Heart left ventricle (tissue), 16 donors: Measurements from ENCODE around the gene BACH2. TPM values are rescaled to one million over a fixed set of nuclear protein-coding genes. Genes with fewer than 3 reads are reported as not detected.

Experiments used
- ATAC-seq, 4 donors: fragments of 200-7000 bp; cut with Tn5 transposase; one replicate each; pipeline ENCODE4 v1.9.1; 2020 to 2022; ENCODE audit warnings: moderate library complexity in 4 of 4, mild to moderate bottlenecking in 3 of 4, moderate number of reproducible peaks in 1 of 4
- DNase-seq, 5 donors: peaks; one replicate each; pipeline ENCODE4 v3.0.0-alpha.2; 2020
- H3K27ac ChIP-seq, 12 donors: fragments of 200-600 bp; sonication (generic) in 4 of 12; one replicate each; pipeline versions ENCODE4 v1.5.0 to v1.8.0; 2016 to 2022; ENCODE audit warnings: mild to moderate bottlenecking in 2 of 12
- H3K27me3 ChIP-seq, 9 donors: fragments of 200-600 bp; sonication (generic) in 2 of 9; one replicate each; pipeline versions ENCODE4 v1.5.1 to v1.8.0; 2016 to 2022; ENCODE audit warnings: mild to moderate bottlenecking in 3 of 9
- H3K36me3 ChIP-seq, 9 donors: fragments of 200-600 bp; sonication (generic) in 2 of 9; one replicate each; pipeline versions ENCODE4 v1.5.0 to v1.8.0; 2018 to 2022; ENCODE audit warnings: mild to moderate bottlenecking in 2 of 9
- H3K4me1 ChIP-seq, 12 donors: fragments of 200-600 bp; sonication (generic) in 4 of 12; one replicate each; pipeline versions ENCODE4 v1.5.0 to v1.8.0; 2016 to 2022; ENCODE audit warnings: mild to moderate bottlenecking in 3 of 12
- H3K4me3 ChIP-seq, 12 donors: fragments of 200-600 bp; sonication (generic) in 4 of 12; one replicate each; pipeline versions ENCODE4 v1.5.0 to v1.8.0; 2017 to 2022; ENCODE audit warnings: mild to moderate bottlenecking in 9 of 12, moderate library complexity in 4 of 12
- H3K9me3 ChIP-seq, 12 donors: fragments of 200-600 bp; sonication (generic) in 4 of 12; one replicate each; pipeline versions ENCODE4 v1.5.0 to v1.8.0; 2016 to 2022; ENCODE audit warnings: mild to moderate bottlenecking in 1 of 12
- POLR2A ChIP-seq, 2 donors: fragments of 450-650 bp; IDR thresholded peaks; one replicate each; pipeline ENCODE4 v1.6.1; 2017; ENCODE audit warnings: antibody characterized with exemption in 2 of 2, mild to moderate bottlenecking in 2 of 2, moderate library complexity in 2 of 2
- whole genome bisulfite sequencing, 4 donors: extraction: QIAGEN DNeasy Blood & Tissue Kit in 2 of 4; methylation state at CpG; one replicate each; pipeline versions ENCODE4 v1.1.5 to v1.1.7; 2013 to 2018; 5-methylcytosine and 5-hydroxymethylcytosine counted together
- intact Hi-C, 10 donors: fragments of 100-400 bp; cut with DNase I; formaldehyde crosslinking; loops; one replicate each; pipeline versions ENCODE4 v1.11.1 to v1.14.2; 2022
- polyA plus RNA-seq, 2 donors: library from polyadenylated mRNA; stranded (reverse); fragments of 200-250 nt; gene quantifications; one replicate each; pipeline ENCODE4 v1.2.3, GENCODE V29; 2013
- total RNA-seq, 9 donors: library from RNA; depleted of rRNA in 2 of 9; stranded (reverse); fragments of >200 nt in 2 of 9; fragmentation: NEBNext Ultra II Directional in 3 of 9; extraction: Animal tissue kit (Norgen Biotek cat#: 25700) in 3 of 9; gene quantifications; one replicate each; pipeline versions ENCODE4 v1.1.0 to v1.2.4, GENCODE V29; 2016 to 2023
- TF ChIP-seq, protein P1 (sequence below), 12 donors: fragments of 200-600 bp; sonication (generic) in 4 of 12; IDR thresholded peaks; one replicate each; pipeline versions ENCODE4 v1.5.0 to v1.8.0; 2018 to 2022; ENCODE audit warnings: antibody characterized with exemption in 12 of 12, mild to moderate bottlenecking in 5 of 12
- donor health status: ischemic (EF 13 %, LVEDD 7.1; RV severe dilation, severe dysfunction).
- donor health status: healthy with polysubstance abuse.
- donor health status: DM: no; HTN: yes; CAD: no.
- donor health status: DM: no; HTN: no; CAD: no.
- donor health status: ischemic (EF 25% LVEDD 6.9; RV normal size, moderate dysfunction).
- donor health status: ischemic (EF 25% LVEDD 5.7; RV mildly dilated, moderate dysfunction).
- donor health status: healthy.
- donor health status: DM: yes; HTN: yes; CAD: no.
- donor health status: ischemic (EF 35%, LVEDD 5.7; RV mildly dilated, moderate dysfunction).
- donor health status: nonischemic (EF 11% LVEDD 7.7; RV severe dilation, severe dysfunction).
- donor health status: DM: yes; HTN: yes; CAD: no.
- donor health status: PGD.
- donor health status: ischemic (EF 29% LVEDD 5.4; RV normal size, mild dysfunction).
- donor health status: nonischemic (EF 23%, LVEDD 6.1; RV moderate dilation, normal function).

BACH2 gene
- total and polyA plus RNA-seq, 11 donors: 0.23 to 8.4 (median 1.5) TPM

DNA sequence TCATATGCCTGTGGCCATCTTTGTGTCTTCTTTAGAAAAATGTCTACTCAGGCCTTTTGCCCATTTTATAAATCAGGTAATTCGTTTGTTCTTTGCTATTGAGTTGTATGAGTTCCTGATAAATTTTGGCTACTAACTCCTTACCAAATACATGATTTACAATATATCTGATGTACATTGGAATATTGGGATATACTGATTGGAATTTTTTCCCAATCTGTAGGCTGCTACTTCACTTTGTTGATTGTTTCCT is 39.2 kb downstream of the BACH2 start:
- no peak for DNase-seq
- H3K27me3 ChIP-seq: no peaks in the 10 kb centered on the region
- no peak for ATAC-seq
- WGBS, 4 donors: 95 to 100% (median 97%) methylated on average over 1 of the region's 1 CpG
- peaks cover 0 to 9% (median 0%) of the 10 kb centered on the region in 12 donors for H3K9me3 ChIP-seq
- TF ChIP-seq, protein P1, sequence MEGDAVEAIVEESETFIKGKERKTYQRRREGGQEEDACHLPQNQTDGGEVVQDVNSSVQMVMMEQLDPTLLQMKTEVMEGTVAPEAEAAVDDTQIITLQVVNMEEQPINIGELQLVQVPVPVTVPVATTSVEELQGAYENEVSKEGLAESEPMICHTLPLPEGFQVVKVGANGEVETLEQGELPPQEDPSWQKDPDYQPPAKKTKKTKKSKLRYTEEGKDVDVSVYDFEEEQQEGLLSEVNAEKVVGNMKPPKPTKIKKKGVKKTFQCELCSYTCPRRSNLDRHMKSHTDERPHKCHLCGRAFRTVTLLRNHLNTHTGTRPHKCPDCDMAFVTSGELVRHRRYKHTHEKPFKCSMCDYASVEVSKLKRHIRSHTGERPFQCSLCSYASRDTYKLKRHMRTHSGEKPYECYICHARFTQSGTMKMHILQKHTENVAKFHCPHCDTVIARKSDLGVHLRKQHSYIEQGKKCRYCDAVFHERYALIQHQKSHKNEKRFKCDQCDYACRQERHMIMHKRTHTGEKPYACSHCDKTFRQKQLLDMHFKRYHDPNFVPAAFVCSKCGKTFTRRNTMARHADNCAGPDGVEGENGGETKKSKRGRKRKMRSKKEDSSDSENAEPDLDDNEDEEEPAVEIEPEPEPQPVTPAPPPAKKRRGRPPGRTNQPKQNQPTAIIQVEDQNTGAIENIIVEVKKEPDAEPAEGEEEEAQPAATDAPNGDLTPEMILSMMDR (IDR thresholded peaks at IDR 0.05): no peak
- TF ChIP-seq POLR2A (IDR thresholded peaks at IDR 0.05): no peak
- H3K4me1 ChIP-seq: no peaks in the 10 kb centered on the region
- H3K36me3 ChIP-seq: no peaks in the 10 kb centered on the region
- intact Hi-C loops: no loop called here
- no peak overlapping the region for H3K27ac ChIP-seq
- H3K4me3 ChIP-seq: no peak overlapping the region

DNA sequence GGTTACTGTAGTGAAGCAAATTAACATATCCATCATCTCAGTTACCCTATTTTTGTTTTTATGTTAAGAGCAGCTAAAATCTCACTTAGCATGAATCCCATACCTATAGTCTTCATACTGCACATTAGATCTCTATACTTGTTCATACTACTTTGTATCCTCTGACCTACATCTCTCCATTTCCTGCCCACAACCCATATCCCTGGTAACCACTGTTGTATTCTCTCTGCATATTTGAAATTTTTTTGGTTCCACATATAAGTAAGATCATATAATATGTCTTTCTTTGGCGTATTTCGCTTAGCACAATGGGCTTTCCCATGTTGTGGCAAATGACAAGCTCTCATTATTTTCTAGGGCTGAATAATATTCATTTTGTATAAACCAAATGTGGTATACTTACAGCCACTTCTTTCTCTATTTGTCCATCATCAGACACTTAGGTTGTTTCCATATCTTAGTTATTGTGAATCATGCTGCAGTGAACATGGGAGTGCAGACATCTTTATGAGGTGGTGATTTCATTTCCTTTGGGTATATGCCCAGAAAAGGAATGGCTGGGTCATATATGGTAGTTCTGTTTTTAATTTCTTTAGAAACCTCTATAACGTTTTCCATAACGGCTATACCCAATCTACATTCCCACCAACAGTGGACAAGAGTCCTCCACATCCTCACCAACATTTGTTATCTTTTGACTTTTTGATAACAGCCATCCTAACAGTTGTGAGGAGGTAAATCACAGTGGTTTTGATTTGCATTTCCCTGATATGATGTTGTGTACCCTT is 39.8 kb downstream of the BACH2 start:
- ATAC-seq: no peak
- Histone ChIP-seq H3K27me3 (no peaks in the 10 kb centered on the region), H3K9me3 (peaks cover 0 to 9% (median 0%) of the 10 kb centered on the region in 12 donors), H3K4me1 (no peaks in the 10 kb centered on the region), H3K36me3 (no peaks in the 10 kb centered on the region), H3K27ac (no peak overlapping the region), H3K4me3 (no peak overlapping the region)
- TF ChIP-seq, protein P1 (IDR thresholded peaks at IDR 0.05): no peak
- no peak for TF ChIP-seq POLR2A (IDR thresholded peaks at IDR 0.05)
- 86 to 89% (median 88%) methylated on average over 4 of the region's 4 CpGs for WGBS, 4 donors
- no peak for DNase-seq
- intact Hi-C loops: no loop called here

DNA sequence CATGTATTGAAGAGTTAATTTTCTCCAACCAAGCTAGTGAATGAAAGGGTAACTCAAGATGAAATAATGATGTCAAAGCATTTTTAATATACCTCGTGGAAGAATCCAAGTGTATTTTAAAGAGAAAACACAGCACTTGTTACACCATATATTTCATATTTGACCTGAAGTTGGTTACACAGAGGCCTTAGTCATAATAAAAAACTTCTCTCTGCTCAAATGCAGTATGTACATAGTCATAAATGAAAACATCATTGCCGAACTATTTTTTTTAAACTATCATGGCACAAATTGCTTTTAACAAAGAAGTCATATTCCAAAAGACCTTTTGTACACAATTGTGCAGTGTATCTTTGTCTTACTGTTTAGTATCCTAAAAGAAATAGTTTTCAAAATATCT is 43.0 kb downstream of the BACH2 start:
- H3K27me3 ChIP-seq: no peaks in the 10 kb centered on the region
- 85 to 91% (median 89%) methylated on average over 2 of the region's 2 CpGs for WGBS, 4 donors
- no peak for DNase-seq
- H3K4me1 ChIP-seq: no peaks in the 10 kb centered on the region
- no peaks in the 10 kb centered on the region for H3K36me3 ChIP-seq
- no peak overlapping the region for H3K4me3 ChIP-seq
- ATAC-seq: no peak
- intact Hi-C loops: no loop called here
- H3K9me3 ChIP-seq: no peaks in the 10 kb centered on the region
- H3K27ac ChIP-seq: no peak overlapping the region
- TF ChIP-seq, protein P1 (IDR thresholded peaks at IDR 0.05): no peak
- TF ChIP-seq POLR2A (IDR thresholded peaks at IDR 0.05): no peak

DNA sequence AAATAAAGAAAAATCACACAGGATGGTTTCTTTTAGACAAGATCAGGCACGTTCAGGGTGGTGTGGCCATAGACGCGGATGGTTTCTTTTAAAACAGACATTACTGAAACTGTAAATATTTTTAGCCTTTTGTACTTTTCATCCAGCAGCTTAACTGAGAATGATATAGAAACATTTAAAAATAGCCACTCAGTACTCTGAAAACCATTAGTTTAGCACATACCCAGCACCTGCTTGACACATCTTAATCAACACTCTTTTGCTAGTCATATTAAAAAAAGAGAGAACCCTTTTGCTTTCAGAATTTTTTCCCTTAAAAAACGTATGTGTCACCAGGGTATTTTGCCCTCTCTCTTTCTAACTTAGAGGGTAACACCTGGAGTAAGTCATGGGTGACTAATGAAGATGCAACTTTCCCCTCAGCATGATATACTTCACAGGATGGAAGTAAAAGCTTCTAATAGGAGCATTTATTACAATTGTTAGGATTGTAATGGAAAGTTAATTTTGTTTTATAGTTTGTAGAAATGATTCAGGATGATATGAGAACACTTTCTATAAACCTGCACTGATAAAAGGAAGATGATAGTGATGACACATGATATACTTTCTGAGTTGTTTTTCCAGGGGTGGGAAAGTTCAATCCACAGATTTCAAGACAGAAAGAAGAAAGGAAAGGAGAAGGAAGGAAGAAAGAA is 45.2 kb downstream of the BACH2 start:
- H3K4me1 ChIP-seq: no peaks in the 10 kb centered on the region
- TF ChIP-seq, protein P1 (IDR thresholded peaks at IDR 0.05): no peak
- TF ChIP-seq POLR2A (IDR thresholded peaks at IDR 0.05): no peak
- DNase-seq: no peak
- H3K4me3 ChIP-seq: no peak overlapping the region
- WGBS, 4 donors: 84 to 90% (median 88%) methylated on average over 4 of the region's 4 CpGs
- H3K27me3 ChIP-seq: no peaks in the 10 kb centered on the region
- H3K27ac ChIP-seq: no peak overlapping the region
- ATAC-seq: no peak
- intact Hi-C loops: no loop called here
- no peaks in the 10 kb centered on the region for H3K9me3 ChIP-seq
- H3K36me3 ChIP-seq: no peaks in the 10 kb centered on the region
